Erythroblast (primary cell): ENCODE measurements around the gene PEAR1.

Experiments
- GATA1 ChIP-seq: IDR thresholded peaks from 2 replicates; pipeline ENCODE4 v1.6.1; 2011; ENCODE audit warnings: low read depth, mild to moderate bottlenecking, control low read depth, low read length, moderate library complexity
- POLR2A ChIP-seq: IDR thresholded peaks from 2 replicates; pipeline ENCODE4 v1.6.1; 2011; ENCODE audit warnings: mild to moderate bottlenecking, low read length

DNA sequence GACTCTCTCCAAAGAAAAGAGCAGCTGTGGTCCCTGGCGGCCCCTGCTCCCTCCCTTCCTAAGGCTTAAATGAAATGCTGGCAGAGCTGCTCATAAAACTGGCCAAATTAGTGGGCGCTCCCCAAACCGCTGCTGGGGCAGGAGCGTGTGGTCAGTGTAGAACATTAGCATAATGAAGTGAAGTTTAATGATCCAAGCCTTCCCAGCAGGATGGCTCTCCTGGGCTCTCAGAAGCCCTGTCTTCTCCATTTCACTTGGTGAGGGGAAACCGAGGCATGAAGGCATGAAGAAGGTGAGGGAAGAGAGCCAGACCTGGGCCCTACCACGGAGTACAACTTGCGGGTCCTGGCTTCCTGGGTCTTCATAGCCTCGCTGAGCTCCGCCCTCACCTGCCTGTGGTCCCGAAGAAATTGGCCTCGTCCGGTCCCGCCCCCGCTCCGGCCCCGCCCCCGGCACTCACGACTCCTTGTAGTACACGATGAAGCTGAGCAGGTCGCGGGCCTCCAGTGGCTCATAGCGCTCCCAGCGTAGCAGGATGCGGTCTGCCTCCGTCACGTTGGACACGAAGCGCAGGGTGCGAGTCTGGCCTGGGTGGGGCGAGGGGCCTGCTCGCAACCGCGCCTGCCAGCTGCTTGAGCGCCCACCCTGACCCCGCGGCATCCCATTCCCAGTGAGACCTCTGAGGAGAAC lies 44.9 kb upstream of the PEAR1 start:
- TF ChIP-seq POLR2A = no peak
- no peak for TF ChIP-seq GATA1
